ENCODE data around the gene KIRREL3.

KIRREL3 gene

DNA sequence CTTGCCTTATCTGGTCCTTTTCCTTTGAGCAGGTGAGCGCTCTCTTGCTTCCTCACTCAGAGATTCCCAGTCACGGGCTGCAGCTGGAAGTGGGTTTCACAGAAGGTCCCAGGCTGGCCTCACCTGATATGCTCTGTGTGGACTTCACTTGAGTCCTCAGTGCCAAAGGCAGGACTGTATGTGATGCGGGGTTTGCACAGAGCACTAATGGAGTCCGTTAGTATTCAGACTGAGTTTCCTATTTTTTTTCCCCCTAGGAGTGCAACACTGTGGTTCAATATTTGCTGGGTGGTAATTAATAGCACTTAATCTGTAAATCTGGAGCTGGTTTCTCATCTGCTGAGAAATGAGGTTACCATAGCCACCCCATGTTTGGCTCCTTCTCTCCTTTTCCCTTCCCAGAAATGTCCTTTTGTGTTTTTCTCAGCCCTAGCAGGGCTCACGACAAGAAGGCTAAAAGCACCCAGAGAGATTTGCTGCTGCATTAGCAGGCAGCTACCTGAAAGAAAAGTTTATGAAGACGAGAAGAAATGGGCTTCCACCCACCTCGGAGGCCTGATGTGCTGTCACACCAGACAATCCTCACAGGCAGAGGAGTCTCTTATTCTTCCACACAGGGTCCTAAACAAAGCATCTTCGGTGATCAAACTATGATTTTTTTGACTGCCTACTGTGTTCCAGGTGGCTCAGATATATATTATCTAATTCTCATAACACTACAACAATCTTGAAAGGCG, 262.1 kb downstream of the KIRREL3 start:
- no peak for DNase-seq (ENCODE audit: low spot score)

DNA sequence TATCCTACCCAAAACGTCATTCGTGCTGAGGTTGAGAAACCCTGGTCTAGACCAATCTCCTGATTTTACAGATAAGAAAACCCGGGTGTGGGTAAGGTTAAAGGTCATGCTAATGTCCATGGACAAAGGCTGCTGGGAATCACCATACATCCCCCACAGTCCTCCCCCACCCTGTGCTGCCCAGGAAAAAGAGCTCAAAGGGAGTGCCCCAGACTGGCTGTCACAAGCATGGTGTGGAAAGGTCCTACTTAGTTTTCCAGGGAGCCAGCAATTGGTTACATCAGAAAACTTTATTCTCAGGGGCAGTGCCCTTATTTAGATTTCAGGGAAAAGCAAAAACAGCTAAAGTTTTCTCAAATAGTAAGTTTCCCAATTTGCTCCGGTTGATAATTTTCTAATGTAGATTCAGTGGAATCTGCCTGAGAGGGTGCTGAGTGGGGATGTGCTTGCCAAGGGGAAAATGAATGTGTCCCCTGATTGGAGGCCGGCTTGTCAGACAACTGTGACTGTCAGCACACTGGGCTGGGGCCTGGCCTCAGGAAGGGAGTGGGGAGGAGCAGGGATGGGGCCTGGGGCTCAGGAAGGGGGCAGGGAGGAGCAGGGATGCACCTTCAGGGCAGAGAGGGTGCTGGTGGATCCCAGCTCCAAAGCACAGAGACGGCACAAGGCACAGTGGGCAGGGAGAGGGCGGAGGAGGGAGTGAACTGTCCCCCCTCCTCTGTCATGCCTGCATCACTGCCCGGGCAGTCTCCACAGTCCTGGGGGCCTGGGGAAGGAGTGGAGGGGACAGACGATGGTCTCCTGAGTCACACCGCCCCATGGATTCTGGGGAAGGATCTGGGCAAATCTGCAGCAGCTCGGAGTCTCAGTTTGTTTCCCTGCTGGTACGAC, 263.6 kb downstream of the KIRREL3 start:
- no peak for DNase-seq (ENCODE audit: low spot score)

DNA sequence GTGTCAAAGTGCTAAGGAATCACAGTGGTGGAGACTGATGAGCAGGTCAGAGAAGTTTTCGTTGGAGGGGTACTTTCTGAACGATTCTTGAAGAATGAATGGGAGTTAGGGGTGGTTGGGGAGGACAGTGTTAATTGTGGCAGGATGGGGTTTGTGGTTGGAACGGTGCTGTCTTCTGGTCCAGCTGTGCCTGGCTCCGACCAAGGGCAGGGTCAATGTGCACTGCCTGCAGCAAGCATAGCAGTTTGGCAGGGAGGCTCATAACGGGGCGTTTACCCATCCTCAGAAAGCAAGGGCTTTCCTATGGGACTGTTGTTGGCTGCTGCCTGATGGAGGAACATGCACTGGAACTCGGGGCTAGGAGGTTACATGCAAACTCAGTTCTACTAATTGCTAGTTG, 265.8 kb downstream of the KIRREL3 start:
- no peak for DNase-seq (ENCODE audit: low spot score)

DNA sequence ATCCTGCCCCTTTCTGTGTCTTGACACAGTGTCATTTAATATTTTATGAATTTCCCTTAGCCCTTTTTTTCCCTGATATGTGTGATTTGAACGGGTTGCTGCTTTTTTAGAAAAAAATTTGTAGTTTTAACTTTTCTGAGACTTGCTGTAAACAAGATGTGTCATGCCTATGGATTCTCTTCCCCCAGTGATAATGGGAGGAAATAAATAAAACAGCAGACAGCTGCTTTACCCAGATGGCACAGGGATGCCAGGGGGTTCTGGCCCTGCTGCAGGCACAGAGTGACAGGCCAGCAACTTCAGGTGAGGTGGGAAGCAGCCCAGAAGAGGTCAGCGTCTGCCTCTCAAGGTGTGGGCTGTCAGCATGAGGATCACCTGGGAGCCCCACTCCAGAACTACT, 266.9 kb downstream of the KIRREL3 start:
- no peak for DNase-seq (ENCODE audit: low spot score)

DNA sequence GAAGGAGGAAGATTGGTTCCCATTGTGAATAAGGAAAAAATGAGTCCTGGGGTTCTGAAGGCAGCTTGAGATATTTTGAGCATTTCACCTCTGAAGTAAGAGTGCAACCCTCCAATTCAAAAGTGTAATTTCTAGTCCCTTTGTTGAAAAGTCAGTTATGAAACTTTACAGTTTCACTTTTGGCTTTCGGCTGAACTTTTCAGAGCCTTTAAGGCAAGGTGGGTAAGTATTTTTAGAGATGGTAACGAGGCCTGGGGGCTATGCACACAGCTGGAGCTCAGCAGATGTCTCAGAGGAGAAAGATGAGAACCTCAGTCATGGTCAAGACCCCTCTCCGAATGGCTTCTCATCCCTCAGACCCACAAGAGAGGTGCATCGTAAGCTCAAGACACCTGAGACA, 267.6 kb downstream of the KIRREL3 start:
- DNase-seq (ENCODE audit: low spot score) = no peak

DNA sequence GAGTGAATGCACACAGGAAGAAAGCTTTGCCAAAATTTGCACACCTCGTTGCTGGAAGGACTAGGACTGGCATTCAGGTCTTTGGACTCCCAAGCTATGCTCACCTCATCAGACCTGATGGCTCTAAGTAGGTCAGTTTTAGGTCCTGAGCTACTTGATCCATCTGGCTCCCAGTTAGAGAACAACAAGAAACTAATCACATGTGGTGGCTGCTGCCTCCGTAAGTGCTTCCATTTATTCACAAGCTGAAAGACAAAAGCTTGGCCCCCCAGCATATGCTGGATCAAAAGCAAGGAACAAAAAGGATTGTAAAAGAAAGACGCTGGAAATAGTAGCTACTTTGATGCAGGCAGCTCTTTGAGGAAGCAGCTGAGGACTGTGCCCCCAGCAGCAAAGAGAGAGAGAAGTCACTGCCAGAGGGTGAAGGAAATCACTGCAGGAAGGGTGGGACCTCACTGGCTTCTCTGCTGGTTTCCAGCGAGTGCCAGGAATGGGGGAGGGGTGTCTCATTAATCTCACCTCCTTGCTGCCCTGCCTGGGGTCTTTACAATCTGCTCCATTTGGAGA, 268.9 kb downstream of the KIRREL3 start:
- no peak for DNase-seq (ENCODE audit: low spot score)

DNA sequence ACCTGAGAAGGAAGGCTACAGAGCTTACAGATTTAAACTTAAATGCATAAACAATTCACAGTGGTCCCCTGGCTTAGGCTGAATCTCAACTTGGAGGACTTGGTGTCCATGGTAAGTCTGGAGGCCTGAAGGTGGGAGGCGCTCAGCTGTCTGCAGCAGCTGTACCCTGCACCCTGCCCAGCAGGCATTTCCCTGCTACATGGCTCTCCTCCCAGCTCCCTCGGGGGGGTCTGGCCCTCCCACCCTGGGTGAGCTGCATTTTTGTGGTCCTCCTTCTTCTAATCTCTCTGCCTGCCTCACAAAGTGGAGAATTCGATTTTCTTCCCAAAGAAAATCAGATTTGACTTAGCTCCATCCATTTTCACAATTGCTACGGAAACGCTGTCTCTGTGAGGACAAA, 273.2 kb downstream of the KIRREL3 start:
- no peak for DNase-seq (ENCODE audit: low spot score)

DNA sequence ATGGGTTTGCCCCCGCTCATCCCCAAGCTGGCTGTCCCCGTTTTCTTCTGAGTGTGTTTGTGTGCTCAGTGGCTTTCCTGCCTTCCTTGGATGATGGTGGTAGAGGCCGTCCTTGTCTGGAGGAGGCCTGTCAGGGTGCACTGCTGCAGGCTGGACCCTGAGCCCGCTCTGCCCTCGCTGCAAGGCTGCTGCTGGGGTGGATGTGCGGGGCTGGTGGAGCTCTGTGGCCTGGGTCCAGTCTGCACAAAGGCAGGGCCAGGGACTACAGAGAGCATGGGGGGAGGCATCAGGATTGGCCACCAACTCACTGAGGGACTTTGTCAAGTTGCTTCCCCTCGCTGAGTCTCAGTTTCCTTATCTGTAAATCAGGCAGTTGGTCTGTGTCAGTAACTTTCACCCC, 275.0 kb downstream of the KIRREL3 start:
- DNase-seq (ENCODE audit: low spot score) = no peak

DNA sequence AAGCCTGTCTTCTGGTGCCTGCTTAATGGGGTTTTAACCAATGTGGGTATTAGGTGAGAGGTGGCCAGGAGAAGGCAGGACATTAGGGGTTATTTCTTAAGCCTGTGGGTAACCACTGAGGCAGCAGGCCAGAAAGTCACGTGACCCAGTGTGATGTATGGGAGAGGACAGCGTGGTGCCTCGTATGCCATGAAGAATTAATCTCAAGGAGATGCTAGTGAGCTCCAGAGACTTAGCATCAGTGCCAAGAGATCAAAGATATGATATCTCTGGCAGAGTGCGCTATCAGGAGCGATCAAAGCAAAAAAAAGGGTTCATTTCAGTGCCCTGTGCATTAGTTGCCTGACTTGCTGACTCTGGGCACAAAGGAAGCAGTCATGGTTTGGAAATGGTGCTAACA, 275.5 kb downstream of the KIRREL3 start:
- no peak for DNase-seq (ENCODE audit: low spot score)

DNA sequence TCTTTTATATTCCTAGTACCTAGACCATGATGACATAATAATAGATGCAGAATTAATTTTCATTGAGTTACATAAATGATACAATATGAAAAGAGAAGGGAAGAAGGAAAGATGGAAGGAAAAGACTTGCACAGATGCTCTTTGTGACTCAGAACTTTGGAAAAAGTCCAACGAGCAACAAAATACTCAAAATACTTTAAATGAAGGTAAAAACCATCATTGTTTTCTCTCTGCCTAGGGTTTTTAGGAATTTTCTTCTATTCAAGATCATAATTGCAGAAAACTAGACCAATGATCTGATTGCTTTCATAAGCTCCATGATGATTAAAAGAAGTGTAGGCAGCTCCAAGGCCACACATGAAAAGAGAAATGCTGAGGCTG, 276.9 kb downstream of the KIRREL3 start:
- no peak for DNase-seq (ENCODE audit: low spot score)

DNA sequence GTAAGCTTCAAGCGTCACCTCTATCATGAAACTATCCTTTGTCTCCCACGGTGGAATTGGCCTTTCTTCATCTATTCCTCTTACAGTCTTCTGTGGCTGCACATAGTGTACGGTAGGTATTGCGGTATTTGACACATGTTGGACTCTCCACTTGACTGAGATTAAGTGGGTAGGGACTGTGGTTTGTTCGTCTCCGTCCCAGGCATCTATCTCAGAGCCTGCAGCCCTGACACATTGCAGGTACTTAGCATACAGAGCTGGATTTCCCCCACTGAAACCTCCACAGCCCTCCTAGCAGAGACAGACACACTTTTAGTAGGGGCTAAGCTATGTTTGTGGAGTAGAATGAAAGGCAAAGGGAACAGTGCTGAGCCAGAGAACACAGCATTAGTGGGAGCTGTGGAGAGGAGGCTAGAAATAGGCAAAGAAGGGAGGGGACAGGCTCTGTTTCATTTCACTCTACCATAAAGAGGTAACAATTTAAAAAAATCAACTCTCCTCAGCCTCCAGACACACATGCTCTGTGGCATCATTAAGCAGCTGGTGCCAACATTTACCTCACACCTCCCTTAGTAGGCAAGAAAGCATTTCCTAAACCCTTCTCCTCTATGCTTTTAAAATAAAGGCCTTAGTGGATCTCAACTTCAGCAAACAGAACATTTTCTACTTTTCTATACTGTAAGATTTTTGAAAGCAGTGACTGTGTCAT, 277.5 kb downstream of the KIRREL3 start:
- DNase-seq (ENCODE audit: low spot score) = no peak

DNA sequence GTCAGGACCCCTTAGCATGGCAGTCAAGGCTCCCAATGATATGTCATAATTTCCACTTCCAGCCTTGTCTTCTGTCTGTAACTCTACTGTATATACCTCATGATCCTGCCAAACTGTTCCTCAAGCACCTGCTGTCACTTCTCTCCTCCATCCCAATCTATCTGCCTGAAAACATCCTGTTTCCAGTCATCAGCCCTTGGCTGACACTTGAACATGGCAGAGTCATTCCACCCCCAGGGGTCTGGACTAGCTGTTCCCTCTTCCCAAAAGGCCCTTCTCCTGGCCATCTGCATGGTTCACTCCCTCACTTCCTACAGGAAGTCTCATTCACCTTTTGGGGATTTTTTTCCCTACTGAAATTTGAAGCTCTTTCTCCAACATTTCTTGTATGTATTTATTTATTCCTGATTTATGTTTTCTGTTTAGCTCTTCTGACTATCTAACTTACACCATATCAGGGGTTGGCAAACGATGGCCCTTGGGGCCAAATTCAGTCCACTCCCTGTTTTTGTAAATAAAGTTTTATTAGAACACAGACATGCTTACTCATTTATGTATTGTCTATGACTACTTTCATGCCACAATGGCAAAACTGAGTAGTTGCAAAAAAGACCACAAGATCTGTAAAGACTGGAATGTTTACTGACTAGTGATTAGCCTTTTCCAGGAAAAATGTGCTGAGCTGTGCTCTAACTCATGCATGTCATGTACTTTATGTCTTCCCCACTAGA, 278.4 kb downstream of the KIRREL3 start:
- no peak for DNase-seq (ENCODE audit: low spot score)

DNA sequence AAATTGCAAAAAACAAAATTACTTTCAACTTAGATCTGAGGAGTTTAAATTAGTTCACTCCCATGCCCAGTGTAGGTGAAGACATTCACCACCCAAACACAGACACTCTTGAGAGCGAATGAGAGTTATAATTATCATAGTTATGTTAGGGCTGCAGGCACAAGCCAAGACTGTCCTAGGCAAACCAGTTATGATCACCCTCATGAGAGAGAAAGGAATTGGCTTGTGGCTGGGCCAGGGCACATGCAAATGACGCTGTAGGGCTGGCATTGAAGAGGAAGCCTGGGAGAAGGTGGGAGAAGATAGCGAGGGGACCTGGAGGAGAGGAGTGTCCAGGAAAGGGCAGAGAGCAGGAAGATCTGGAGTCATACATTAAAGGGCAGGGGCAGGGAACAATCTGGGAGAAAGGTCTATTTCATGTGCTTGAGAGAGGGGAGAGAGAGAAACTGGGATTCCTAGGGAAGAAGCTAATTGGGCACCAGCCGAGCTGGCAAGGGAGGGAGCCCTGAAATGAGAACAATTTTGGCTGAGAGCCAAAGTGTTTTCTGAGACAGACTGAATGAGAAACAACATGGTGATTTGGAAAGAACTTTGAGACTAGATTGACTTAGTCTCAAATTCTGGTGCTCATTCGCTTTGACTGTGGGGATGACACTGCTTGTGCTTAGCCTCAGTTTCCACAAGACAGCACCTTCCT, 279.9 kb downstream of the KIRREL3 start:
- no peak for DNase-seq (ENCODE audit: low spot score)

DNA sequence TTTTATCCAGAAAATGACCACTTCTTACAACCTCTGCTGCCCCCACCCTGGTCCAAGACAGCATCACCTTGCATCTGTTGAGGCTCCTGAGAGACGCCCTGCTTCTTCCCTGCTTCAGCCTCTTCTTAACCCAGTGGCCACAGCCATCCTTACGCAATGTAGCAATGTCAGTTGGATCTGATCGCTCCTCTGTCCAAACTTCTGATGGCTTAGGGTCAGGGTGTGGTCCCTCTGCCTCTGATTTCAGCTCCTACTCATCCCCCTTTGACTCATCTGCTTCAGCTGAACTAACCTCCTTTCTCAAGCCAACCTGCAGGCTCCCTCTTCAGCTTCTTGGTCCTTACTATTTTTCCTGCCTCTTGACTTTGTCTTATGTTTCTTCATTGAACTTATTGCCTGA, 280.8 kb downstream of the KIRREL3 start:
- no peak for DNase-seq (ENCODE audit: low spot score)

DNA sequence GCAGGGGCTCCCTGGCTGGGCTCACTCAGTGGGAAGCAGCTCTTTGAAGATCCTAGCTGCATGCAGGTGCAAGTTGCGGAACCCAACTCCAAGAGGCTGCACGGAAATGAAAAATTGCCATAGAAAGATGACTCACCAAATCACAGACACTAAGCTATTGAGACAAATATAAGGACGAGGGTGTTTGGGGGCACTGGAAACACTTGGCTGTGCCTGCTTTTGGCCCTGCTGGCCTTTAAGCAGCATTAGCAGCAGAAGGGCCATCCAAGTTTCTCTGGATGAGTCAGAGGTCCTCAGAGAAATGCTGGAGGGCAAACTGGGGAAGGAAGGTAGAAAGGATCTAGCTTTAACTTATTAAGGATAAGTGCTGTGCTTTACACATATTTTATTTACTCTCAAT, 282.3 kb downstream of the KIRREL3 start:
- DNase-seq (ENCODE audit: low spot score) = no peak

DNA sequence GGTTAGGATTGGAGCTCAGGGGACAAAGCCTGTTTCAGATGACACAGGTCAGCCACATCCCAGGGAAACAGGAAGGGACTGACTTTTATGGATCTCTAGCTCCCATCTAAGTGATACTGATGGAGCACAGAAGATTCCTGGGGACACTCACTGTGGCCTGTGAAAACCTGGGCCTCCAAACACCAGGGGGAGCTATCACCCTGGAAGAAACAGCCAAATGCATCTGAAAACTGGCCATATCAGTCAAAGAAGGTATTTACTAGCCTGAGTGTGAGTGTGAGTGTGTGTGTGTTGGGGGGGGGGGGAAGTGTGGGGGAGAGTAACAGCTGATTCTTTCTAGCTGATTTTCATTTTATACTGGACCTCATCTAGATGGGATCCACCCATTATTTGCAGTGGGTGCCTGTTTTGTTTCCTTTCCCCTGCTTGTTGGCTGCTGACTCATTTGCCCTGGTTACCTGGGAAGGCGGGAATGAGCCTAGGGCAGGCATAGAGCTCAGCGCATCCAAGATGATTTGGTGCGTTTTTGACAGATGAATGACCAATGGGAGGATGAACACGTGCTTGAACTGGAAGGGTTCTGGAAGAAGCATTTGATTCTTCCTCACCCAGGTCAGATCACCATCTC, 284.0 kb downstream of the KIRREL3 start:
- peak; percentile 27 for DNase-seq (ENCODE audit: low spot score)

DNA sequence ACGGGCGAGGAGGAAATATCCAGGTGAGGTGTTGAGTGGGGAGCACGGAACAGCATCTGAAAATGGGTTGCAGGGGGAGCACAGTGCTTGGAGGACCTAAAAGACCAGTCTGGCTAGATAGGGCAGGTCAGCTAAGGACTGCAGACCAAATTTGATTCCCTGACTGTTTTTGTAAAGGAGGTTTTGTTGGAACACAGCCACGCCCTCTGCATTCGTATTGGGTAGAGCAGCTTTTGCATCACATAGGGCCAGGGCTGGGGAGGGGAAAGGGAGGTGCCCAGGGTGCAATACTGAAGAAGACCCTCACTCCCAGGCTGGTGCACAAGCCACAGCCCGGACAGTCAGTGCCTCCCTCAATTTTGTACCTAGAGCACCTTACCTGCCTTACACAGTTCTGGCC, 286.8 kb downstream of the KIRREL3 start:
- no peak for DNase-seq (ENCODE audit: low spot score)

DNA sequence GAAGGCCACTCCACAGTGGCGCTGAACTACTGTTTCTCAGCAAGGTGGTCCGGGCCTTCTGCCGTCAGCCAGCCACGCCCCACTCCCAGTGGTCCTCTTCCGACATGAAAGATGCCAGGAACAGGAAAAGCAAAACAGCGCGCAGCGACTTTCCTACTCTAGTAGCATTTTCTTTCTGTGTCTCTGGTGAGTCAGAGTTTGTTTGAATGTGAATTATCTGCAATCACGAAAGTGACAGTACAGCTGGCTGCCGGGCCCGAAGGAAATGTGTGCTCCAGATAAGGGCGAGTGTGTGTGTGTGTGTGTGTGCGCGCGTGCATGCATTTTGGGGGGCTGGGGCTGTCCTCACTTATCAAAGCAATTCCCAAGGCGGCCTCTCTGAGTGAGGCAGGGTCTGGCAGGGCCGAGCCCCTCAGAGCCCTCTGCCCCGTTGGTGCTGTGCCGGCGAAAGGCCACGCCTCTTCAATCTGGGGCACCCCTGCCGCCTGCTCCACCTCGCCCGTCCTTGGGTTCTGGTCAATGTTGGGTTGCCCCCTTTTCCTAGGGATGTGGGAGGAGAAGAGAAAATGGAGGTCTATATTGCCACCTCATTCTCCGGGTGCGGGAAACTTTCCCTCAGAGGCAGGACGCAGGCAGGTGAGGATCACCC, 288.5 kb downstream of the KIRREL3 start:
- DNase-seq (ENCODE audit: low spot score) = no peak

DNA sequence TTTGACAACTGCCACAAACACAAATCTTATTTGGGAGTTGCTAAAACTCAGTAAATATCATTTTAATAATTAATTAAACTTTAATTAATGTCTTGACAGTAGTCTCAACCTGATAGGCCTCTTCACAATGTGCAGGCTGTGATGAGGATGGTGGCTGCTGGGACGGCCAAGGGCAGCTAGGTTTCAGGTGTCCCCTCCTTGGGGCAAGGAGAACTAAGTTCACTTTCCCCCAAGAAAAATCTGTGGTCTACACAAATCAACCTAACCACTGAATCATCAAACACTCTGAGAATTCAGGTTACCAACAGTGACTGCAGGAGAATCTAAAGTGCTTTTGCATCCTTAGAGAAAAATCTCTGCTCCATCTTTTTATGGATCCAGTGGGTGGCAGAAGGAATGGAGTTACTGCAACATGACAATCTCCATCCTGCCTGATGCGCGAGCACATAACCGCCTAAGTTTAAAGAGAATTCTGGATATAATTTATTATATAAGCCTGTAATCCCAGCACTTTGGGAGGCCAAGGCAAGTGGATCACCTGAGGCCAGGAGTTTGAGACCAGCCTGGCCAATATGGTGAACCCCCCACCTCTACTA, 289.7 kb downstream of the KIRREL3 start:
- DNase-seq (ENCODE audit: low spot score) = no peak

DNA sequence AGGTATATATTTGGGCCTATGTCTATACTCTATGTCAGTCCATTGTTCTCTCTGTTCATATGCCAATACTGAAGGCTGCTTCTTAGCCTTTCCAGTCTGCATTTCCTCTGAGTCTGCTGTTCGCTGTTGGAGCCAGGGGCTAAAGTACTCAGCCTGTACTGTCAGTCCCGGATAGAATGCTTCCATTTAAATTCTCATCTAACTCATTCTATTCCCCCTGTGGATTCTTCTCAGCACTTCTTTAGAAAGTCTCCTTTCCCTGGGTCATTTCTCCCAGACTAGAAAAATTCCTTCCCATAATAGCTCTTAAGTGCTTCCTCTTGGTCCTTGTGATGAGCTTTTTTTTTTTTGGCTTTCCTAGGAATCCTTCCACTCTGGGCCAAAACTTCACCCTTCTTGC, 293.1 kb downstream of the KIRREL3 start:
- DNase-seq (ENCODE audit: low spot score) = no peak
